Skin of body (tissue), 2 donors: ENCODE results near the gene SERPINA5. TPM values are rescaled to one million over a fixed set of nuclear protein-coding genes. Genes with fewer than 3 reads are reported as not detected.

ENCODE experiments used
- DNase-seq: peaks from one replicate; lab custom pipeline; 2025; lab: John Stamatoyannopoulos, UW
- total RNA-seq: library from RNA; depleted of rRNA; stranded (reverse); fragments of >200 nt; gene quantifications from one replicate; pipeline ENCODE4 v1.2.3, GENCODE V29; 2014

SERPINA5 gene, protein sequence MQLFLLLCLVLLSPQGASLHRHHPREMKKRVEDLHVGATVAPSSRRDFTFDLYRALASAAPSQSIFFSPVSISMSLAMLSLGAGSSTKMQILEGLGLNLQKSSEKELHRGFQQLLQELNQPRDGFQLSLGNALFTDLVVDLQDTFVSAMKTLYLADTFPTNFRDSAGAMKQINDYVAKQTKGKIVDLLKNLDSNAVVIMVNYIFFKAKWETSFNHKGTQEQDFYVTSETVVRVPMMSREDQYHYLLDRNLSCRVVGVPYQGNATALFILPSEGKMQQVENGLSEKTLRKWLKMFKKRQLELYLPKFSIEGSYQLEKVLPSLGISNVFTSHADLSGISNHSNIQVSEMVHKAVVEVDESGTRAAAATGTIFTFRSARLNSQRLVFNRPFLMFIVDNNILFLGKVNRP
- 0.20 TPM for total RNA-seq

DNA sequence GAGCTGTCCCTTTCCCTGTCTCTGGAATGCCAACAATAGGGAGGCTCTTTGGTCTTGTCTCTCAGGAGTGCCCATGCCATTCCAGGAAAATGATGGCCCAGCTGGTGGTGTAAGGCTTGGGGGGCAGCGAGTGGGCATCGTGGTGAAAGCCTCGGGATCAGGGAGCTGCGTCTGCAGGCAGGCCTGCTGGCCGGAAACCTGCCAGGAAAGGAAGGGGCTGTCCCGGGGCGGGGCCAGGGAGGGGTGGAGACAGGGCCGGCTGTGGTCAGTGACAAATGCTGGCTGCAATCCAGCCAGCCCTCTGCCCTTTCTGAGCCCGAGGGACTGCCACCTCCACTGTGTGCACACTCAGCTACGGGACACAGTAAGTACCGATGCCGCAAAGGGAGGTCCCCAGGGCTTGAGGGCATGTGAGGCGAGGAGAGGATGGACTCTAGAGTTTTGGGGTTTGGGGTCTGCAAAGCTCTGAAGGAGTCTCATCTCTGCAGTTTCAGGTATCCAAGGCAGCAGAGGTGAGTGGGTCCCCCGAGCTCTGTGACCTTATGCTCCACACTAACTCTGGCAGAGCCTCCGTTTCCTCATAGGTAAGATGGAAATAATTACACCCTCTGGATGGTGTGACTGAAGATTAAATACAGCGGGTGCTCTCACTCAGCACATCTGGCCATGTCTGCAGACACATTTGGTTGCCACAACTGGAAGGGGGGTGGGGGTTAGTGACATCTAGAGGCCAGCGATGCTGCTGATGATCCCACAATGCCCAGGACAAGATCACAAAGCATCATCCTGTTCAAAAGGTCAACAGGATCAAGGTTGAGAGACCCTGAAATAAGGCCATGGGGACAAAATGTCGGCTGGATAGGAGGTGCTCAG, at the start of gene SERPINA5:
Gene SERPINA5, plus strand, starts transcription at position 300 of the 873 bp plus-strand sequence. CDS start 5,937 bp downstream, outside the sequence.
- DNase-seq: no peak

DNA sequence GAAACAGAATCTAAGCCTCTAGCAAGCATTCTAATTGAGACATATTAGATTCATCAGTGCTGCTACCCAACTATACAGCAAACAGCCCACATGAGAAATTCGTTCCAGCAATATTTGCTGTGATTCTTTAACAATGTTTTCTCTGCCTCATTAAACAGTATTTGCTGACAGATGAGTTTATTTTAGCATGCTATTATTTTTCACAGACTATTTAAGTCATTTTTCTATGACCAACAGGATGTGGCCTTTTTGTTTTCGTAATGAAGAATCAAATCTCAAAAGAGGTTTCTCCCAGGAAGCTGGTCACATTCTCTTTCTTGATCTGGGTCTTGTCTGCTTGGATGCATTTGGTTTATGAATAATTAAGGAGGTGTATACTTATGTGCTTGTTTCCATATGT, 48.8 kb upstream of the SERPINA5 start:
- DNase-seq: no peak

DNA sequence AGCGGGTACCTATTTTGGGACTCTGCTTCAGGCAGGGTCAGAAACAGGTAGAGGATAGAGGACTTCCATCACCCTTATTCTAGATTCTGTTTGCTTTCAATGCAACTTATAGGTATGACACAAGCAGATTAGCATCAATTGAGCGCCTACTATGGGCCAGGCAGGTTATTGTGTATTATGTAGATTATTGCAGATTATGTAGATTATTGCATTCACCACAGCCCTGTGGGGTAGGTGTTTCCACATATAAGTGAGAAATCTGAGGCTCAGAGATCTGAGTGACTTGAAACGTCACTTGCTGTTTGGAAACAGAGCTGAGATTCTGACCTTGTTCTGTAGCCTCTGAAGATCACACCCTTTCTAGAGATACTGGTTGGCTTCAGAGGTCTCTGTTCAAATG, 45.7 kb upstream of the SERPINA5 start:
- no peak for DNase-seq

DNA sequence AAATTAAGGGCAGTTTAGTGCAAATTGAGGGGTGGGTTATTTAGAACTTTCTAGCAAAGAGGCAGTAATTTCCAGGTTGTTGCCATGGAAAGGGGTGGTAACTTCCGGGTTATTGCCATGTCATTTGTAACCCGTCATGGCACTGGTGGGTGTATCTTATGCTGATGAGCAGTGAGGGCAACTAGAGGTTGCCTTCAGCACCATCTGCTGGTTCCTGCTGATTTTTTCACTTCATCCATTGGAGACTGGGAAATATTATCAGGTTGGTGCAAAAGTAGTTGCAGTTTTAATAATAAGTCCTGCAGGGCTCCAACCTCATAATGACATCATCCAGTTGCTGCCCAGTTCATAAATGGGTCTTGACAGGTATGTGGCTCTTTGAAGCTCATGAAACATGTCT, 44.4 kb upstream of the SERPINA5 start:
- no peak for DNase-seq

DNA sequence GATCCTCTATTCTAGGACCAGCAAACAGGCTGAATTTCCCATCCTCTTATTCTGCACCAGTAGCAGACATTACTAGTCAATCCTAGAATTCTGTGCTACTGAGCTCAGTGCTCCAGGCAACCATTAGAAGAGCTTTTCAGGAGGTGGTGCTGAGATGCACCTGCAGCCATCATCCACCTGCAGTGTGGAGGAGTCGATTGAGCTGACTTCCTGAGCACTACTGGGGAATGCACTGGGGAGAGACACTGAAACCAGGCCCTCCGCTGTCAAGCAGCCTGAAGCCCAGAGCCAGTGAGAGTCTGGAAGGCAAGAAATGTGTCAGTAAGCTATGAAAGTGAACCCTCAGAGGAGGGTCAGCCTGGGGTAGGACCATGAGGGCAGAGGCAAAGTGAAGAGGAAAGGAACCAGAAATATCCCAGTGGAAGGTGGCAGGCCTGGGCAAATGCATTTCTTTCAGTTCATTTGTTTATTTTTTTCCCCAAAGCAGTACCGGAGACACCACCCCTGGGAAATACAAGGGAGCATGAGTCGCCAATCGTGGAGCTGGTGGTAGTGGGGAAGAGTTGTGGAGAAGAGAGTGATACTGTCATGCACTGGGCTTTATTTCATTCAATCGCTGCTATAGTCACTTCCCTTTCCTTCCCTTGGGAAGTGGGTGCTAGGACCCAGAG, 43.0 kb upstream of the SERPINA5 start:
- DNase-seq: no peak

DNA sequence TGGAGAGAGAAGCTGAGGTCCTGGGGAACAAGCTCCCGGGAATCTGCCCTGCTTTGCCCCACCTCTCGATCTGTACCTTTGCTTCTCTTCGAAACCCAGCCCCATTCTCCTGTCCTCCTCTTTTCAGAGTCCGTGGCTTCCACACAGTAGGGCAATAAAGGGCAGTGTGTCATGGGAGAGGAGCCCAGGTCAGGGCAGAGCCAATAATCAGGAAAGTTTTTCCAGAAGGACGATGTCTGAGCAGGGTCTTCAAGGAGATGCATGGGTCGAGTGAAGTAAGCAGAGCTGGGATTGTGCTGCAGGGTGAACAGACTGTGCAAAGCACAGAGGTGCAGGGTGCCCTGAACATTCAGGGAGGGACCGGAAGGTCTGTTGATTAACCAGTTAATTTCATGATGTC, 42.0 kb upstream of the SERPINA5 start:
- DNase-seq: no peak

DNA sequence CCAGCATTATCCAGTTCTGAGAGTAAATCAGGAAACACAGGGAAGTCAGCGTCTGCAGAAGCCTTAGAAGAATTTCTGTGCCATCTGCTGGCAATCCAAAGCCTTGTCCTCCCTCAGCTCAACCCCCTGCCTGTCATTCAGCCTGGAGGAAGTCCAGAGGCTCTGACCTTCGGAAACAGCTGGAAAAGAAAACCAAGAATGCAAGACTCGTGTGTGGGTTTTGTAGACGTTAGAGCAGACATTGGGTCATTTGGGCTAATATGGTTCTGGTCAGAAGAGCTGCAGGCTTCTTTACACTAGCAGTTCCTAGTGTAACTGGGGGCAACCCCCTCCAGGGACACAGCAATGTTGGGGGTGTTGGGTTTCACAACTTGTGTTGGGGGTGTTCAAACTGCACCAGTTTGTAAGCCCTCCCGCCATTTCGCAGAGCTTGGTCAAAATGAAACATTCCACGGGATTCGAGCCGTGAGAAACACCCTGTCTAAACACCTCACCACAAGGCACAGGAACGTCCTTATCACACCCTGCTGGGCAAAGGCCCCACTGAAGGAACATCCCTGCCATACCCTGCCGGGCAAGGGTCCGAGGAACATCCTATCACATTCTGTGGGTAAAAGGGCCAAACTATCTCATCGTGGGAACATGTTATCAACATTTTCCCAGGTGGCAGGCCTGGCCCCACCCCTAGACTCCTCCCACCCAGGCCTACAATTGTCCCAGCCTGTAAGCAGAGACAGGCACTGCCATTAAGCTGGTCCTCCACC, 41.0 kb upstream of the SERPINA5 start:
- no peak for DNase-seq

DNA sequence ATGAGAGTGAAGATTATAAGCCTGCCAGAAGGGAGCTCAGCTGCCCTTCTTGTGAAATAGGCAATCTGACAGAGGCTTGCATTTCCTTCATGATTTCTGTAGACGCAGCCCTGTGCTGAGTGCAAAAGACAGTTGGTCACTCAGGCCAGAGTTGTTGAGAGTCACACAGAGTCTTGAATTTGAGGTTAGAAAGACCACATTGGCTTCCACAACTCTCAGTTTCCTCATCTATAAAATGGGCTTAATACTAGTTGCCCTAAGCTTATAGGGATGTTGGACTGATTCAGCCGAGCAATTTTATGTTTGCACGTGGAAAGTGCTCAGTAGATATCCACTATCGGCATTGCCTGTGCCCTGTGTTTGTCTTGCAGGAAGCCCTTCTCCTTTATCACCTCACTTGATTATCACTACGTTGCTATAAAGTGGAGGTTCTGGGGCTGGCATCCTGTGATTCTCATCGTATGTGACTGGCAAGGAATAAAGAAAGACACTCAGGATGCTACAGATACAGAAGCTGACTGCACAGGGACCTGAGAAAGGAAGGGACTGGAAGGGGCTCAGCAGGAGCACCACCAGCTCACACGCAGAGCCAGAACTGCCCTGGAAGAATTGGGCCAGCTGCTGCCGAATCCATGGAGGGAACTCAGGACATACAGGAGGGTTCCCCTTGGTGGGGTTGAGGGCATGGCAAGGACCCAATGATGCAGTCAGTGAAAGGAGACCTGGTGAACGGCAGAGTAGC, 39.8 kb upstream of the SERPINA5 start:
- DNase-seq: no peak

DNA sequence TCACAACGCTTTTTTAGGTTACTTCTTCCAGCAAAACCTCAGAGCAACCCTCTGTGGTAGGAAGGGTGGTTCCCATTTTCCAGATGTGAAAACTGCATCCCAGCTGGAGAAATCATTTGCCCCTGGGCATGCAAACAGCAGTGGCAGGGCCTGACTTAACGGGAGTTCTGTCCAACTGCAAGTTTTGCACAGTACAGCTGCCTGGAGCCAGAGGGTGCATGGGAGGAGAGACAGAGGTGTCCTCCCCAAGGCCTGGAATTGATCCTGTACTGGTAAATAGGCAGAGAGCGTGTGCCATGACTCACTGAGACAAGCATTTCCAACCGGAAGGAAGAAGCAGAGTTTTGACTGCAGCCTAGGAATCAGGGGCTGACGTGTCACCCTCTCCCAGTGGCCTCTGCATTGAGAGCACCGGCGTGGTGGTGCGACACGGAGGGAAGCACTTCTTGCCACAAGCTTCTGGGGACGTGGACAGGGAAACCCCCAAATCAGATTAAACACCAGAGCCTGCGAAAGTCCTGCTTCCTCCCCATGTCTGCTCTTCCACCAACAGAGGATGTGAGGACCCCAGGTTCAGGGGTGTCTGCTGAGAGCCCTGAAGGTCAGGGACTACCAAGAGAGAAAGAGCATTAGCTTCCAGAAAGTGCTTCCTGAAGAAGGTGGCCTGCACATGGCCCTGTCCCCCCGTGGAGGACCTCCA, 39.0 kb upstream of the SERPINA5 start:
- DNase-seq: no peak

DNA sequence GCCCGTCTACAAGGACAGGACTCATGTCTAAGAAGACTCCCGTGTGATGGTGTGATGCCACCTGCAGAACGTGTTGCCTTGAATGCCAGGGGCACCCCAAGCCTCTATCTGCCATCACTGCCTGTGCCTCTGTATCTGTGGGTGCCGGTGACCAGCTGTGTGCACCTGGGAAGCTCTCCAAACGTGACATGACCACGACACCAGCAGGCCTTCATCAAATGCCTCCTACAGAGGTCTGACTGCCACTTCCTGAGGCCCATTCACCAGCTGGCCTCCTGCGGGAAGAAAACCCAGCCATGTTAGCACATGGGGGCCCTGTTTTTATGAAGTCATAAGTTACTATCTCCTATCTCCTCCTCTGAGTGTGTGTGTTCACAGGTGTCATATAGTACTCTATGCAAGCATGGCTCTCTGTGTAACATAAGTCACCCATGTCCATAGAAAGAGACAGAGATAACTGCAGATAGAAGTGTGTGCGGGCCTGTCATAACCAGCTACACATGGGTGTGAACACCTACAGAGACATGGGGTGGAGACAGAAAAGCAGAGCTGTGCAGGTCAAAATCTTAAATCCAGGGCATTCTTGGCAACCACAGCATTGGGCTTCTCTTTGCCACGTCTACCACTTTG, 38.3 kb upstream of the SERPINA5 start:
- DNase-seq: no peak

DNA sequence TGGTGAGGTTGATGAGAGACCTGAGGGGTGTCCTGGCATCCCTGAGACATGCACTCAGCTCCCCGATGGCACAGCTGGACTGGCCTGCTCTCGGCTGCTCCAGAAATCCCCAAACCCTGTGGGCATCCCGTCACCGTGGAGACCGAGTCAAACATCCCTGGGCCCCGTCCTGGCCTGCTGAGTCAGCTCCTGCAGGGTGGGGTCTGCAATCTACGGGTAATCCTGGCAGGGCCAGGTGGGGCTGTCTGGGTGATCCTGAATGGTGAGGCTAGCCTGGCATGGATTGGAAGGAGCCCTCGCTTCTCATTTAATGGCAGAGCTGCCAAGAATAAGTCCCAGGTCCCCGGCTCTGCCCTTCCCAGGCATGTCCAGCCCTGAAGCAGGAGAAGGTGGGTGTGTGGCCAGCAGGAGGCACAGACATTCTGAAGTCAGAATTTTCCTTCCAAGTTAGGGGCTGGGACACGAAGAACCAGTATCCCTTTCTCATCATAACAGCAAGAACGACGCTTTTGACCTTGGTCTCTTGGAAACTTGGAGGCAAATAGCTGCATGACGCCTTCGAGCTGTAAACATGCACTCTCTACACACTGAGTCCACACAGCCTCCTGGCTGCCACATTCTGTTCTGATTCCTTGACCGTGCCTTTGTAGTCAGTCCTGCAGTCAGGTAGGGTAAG, 37.6 kb upstream of the SERPINA5 start:
- no peak for DNase-seq

DNA sequence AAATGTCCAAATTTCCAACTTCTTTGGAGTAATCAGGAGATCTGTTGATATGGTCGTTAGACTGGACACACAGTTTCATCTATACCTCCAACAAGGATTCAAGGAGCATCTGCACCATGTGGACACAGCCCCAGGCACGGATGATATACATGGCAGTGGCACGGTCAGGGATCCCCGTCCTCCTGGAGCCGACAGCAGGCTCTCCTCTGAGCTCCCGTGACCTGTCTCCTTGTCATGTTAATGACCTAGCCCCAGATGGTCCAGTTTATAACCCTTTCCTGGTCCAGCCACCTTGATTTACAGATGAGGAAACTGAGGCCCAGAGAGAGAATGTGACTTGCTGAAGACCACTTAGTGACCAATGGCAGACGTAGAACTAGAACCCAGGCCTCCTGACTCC, 36.5 kb upstream of the SERPINA5 start:
- DNase-seq: no peak

DNA sequence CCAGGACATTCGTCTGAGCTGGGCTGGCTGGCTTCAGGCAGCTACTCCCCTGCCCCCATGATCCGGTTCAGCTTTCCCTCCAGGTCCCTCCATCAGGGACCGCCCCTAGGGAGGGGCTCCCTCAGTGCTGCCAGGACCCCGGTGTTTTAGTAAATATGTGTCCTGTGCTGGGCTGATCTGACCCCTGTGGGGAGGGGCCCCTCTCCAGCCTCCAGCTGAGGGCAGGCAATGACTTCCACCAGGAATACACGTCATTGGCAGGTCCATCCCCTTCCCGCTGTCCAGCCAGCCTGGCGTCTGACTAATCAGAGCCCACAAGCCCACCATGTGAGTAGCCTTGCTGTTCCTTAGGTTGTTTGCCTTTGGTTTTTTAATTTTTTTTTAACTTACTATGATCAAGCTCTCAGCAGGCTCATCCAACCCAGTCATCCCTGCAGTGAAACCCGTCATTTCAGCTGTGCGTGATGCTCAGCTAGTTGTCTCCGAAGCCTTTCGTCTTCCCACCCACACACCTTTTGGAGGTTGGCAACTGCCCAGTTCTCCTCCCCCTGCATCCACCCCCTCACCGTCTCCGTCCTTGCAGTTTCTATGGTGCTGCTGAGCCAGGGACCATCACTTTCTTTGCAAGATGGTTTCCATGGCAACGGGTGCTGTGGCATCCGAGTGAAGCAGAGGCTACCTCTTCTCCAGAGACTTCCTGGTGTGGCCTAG, 35.9 kb upstream of the SERPINA5 start:
- DNase-seq: no peak

DNA sequence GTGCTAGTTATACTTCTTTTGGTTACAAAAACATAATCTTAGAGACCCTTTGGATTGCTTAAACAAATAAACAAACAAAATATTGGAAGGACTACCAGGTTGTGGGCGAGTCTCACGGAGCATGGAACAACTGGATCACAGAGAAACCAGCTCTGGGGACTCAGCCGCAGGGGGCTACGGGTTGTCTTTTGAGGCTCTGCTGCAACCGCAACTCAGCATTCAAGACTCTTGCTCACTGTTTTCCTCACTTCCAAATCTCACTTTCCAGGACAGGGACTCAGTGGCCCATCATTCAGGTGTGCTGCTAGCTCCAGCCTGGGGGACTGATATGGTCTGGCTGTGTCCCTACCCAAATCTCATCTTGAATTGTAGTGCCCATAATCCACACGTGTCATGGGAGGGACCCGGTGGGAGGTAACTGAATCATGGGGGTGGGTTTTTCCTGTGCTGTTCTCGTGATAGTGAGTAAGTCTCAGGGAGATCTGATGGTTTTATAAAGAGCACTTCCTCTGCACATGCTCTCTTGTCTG, 34.0 kb upstream of the SERPINA5 start:
- DNase-seq: no peak

DNA sequence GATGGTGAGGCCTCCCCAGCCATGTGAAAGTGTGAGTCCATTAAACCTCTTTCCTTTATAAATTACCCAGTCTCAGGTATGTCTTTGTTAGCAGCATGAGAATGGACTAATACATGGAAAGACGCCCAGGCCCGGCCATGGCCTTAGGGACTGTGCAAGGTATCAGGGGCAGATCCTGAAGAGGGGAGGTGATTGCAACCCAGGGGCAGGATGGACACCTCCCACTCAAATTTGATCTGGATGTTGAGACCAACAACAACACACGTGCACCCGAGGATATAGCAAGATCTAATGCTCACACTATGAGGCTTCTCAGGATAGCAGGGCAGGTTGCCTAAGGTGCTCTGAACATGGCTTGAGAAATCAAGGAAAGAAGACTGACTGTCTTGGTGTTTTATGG, 33.5 kb upstream of the SERPINA5 start:
- no peak for DNase-seq

DNA sequence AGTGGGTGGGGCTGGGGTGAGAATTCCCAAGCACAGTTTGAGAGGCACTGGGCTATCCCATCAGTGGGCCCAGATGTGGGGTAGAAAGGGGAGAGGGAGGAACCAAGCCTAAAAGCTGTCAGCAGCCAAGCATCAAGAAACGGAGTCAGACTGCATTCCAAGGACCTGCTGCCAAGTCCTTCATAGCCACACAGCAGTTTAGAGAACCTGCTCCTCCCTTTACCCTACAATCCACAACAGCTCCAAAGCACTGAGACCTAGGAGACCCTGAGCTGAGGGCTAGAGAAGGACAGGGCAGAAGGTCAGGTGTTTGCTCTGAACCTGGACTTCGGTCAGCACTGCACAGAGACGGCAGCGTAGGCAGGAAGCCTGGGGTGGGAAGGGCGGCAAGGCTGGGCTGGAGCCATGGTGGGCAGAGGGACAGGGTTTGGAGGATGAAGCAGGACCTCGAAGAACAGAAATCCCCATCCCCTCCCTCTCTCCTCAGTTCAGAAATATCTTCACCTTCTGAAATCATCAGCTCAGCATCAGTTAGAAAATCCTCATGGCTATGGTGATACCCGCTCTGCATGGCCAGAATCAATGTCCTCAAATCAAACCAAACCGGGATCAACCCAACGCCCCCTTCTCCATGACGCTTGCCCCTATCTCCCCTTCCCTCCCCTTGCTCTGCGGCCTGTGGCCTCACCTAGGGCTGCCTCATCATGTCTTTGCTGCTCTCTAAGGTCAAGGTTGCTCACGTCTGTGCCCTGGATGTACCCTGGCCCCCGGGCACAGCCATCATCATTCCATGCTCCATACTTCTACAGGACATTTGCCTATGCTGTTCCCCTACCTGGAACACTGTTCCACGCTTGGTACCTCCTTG, 32.9 kb upstream of the SERPINA5 start:
- DNase-seq: no peak
